Parathyroid adenoma (tissue), 2 donors: Measurements from ENCODE around the gene PLAC1.

Experiments used
- H2AFZ ChIP-seq: fragments of 300-600 bp; sonication (generic); one replicate; pipeline ENCODE4 v1.7.0; 2017; ENCODE audit warnings: antibody characterized with exemption, mild to moderate bottlenecking
- H3K27ac ChIP-seq: fragments of 300-600 bp; sonication (generic); one replicate; pipeline ENCODE4 v1.7.0; 2017
- H3K27me3 ChIP-seq: fragments of 300-600 bp; sonication (generic); one replicate; pipeline ENCODE4 v1.7.0; 2017; ENCODE audit warnings: low read length; ENCODE audit not compliant: control insufficient read depth, insufficient read depth
- H3K36me3 ChIP-seq: fragments of 300-600 bp; sonication (generic); one replicate; pipeline ENCODE4 v1.7.0; 2017; ENCODE audit warnings: low read length; ENCODE audit not compliant: control insufficient read depth, insufficient read depth
- H3K4me1 ChIP-seq: fragments of 300-600 bp; sonication (generic); one replicate; pipeline ENCODE4 v1.7.0; 2017; ENCODE audit warnings: control low read depth
- H3K4me2 ChIP-seq: fragments of 300-600 bp; sonication (generic); one replicate; pipeline ENCODE4 v1.7.0; 2017; ENCODE audit warnings: low read length
- H3K4me3 ChIP-seq: fragments of 300-600 bp; sonication (generic); one replicate; pipeline ENCODE4 v1.7.0; 2017; ENCODE audit warnings: low read depth, low read length
- H3K79me2 ChIP-seq: fragments of 300-600 bp; sonication (generic); one replicate; pipeline ENCODE4 v1.7.0; 2017; ENCODE audit warnings: control low read depth
- H3K9ac ChIP-seq: fragments of 300-600 bp; sonication (generic); one replicate; pipeline ENCODE4 v1.7.0; 2017; ENCODE audit warnings: mild to moderate bottlenecking
- H3K9me3 ChIP-seq: fragments of 300-600 bp; sonication (generic); one replicate; pipeline ENCODE4 v1.7.0; 2017; ENCODE audit warnings: low read length; ENCODE audit not compliant: control insufficient read depth
- TF ChIP-seq, protein P1 (sequence below): fragments of 300-600 bp; sonication (generic); IDR thresholded peaks from one replicate; pipeline ENCODE4 v1.7.0; 2017; ENCODE audit warnings: antibody characterized with exemption, mild to moderate bottlenecking
- donor health status: primary hyperparathyroidism.

The PLAC1 gene

DNA sequence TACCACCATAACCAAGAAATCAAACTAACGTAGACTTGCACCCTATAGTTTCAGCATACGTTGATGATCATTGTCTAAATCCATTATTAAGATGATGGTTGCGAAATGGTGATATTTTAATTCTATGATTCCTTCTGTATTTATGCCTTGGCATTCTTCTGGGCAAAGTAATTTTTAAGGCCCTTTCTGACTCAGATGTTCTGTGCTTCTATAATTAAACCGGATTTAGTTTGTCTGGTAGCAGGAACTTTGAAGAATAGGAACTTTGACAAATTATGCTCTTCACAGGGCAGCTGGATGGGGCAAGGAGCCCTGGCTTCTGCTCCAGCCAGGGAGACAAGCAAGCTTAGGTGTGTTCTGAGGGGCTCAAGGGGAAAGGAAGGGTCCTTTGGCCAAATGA is 23.8 kb upstream of the PLAC1 start:
- H3K9ac ChIP-seq = no peak overlapping the region
- no peaks in the 10 kb centered on the region for H3K79me2 ChIP-seq
- H2AFZ ChIP-seq = no peak overlapping the region
- no peaks in the 10 kb centered on the region for H3K4me1 ChIP-seq
- H3K27me3 ChIP-seq = no peaks in the 10 kb centered on the region
- H3K4me3 ChIP-seq = no peak overlapping the region
- H3K4me2 ChIP-seq = no peak overlapping the region
- TF ChIP-seq, protein P1, sequence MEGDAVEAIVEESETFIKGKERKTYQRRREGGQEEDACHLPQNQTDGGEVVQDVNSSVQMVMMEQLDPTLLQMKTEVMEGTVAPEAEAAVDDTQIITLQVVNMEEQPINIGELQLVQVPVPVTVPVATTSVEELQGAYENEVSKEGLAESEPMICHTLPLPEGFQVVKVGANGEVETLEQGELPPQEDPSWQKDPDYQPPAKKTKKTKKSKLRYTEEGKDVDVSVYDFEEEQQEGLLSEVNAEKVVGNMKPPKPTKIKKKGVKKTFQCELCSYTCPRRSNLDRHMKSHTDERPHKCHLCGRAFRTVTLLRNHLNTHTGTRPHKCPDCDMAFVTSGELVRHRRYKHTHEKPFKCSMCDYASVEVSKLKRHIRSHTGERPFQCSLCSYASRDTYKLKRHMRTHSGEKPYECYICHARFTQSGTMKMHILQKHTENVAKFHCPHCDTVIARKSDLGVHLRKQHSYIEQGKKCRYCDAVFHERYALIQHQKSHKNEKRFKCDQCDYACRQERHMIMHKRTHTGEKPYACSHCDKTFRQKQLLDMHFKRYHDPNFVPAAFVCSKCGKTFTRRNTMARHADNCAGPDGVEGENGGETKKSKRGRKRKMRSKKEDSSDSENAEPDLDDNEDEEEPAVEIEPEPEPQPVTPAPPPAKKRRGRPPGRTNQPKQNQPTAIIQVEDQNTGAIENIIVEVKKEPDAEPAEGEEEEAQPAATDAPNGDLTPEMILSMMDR = no peak
- no peaks in the 10 kb centered on the region for H3K36me3 ChIP-seq
- H3K9me3 ChIP-seq = no peaks in the 10 kb centered on the region
- no peak overlapping the region for H3K27ac ChIP-seq

DNA sequence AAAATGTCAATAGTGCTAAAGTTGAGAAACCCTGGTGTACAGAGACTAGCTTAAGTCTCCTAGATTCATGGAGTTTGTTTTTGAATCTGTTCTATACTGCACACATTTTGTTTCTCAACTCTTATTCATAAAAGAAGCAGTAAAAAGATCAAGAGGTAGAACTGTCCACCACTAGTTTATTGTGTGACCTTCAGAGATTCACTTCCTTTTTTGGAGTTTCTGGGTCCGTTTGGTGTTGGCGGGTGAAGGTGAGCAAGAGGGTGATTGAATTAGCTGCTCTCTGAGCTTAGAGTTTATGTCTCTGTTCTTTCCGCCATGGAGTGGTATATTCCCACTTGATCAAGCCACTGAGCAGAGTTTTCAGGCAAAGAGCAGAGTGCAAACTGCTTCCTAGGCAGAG is 21.4 kb upstream of the PLAC1 start:
- H3K79me2 ChIP-seq = no peaks in the 10 kb centered on the region
- H3K4me1 ChIP-seq = no peaks in the 10 kb centered on the region
- H3K27me3 ChIP-seq = no peaks in the 10 kb centered on the region
- H3K4me2 ChIP-seq = no peak overlapping the region
- no peak overlapping the region for H3K4me3 ChIP-seq
- no peak overlapping the region for H3K27ac ChIP-seq
- no peak overlapping the region for H3K9ac ChIP-seq
- no peak overlapping the region for H2AFZ ChIP-seq
- TF ChIP-seq, protein P1 = no peak
- no peaks in the 10 kb centered on the region for H3K36me3 ChIP-seq
- H3K9me3 ChIP-seq = no peaks in the 10 kb centered on the region

DNA sequence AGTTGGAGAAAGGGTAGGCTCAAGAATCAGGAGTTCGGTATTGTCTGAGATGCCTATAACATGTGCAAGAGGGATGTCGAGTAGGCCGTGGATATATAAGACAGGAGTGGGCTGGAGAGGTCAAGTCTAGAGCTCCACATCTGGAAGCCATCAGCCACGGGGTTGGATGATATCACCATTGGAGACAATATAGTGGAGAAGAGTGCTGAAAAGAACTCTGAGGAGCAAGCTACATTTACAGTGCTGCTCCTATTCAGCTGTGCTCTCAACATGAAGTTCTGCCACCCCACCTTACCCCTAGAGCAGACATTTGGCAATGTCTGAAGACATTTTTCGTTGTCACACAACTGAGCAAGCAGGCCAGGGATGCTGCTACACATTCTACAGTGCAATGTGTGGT is 20.9 kb upstream of the PLAC1 start:
- no peaks in the 10 kb centered on the region for H3K4me1 ChIP-seq
- TF ChIP-seq, protein P1 = no peak
- no peak overlapping the region for H3K4me3 ChIP-seq
- H3K36me3 ChIP-seq = no peaks in the 10 kb centered on the region
- H3K9me3 ChIP-seq = no peaks in the 10 kb centered on the region
- no peak overlapping the region for H3K9ac ChIP-seq
- H2AFZ ChIP-seq = no peak overlapping the region
- no peak overlapping the region for H3K4me2 ChIP-seq
- H3K27me3 ChIP-seq = no peaks in the 10 kb centered on the region
- H3K79me2 ChIP-seq = no peaks in the 10 kb centered on the region
- no peak overlapping the region for H3K27ac ChIP-seq

DNA sequence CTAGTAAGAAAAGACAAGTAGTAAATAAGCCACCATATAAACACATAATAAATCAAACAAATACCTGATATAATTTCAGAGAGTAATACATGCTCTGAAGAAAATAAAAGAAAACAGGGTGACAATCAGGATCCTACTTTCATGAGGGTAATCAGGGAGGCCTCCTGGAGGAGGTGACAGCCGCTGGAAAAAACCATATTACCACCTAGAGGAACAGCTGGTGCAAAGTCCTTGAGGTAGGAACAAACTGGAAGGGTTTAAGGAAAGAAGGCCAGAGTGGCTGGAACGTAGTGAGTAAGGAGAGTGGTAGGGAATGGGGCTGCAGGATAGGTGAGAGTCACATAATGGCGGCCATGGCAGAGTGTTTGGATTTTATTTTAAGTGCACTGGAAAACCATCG is 19.1 kb upstream of the PLAC1 start:
- no peaks in the 10 kb centered on the region for H3K9me3 ChIP-seq
- H3K4me1 ChIP-seq = no peaks in the 10 kb centered on the region
- TF ChIP-seq, protein P1 = no peak
- H3K27me3 ChIP-seq = no peaks in the 10 kb centered on the region
- H3K36me3 ChIP-seq = no peaks in the 10 kb centered on the region
- no peak overlapping the region for H3K9ac ChIP-seq
- H2AFZ ChIP-seq = no peak overlapping the region
- H3K4me3 ChIP-seq = no peak overlapping the region
- H3K4me2 ChIP-seq = no peak overlapping the region
- H3K79me2 ChIP-seq = no peaks in the 10 kb centered on the region
- no peak overlapping the region for H3K27ac ChIP-seq

DNA sequence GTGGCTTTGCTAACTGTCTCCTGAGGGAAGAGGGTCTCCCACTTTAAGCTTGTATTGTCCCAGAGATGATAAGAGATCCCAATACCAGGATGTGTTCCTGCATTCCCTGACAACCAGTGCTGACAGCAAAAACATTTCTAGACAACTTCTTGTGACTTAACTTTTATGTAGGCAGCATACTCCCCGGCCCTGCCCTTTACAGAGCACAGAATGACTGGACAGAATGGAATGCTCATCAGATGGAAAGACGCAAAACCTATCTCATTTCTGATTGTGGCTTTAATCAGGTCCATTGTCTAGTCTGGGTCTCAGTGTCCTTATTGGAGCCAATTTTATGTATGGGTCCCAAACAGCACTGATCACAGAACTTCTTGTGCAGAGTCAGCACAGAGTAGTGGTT is 18.2 kb upstream of the PLAC1 start:
- H3K4me2 ChIP-seq = no peak overlapping the region
- H3K9ac ChIP-seq = no peak overlapping the region
- no peaks in the 10 kb centered on the region for H3K9me3 ChIP-seq
- H3K4me1 ChIP-seq = no peaks in the 10 kb centered on the region
- H2AFZ ChIP-seq = no peak overlapping the region
- no peaks in the 10 kb centered on the region for H3K79me2 ChIP-seq
- no peaks in the 10 kb centered on the region for H3K27me3 ChIP-seq
- no peaks in the 10 kb centered on the region for H3K36me3 ChIP-seq
- H3K4me3 ChIP-seq = no peak overlapping the region
- no peak overlapping the region for H3K27ac ChIP-seq
- TF ChIP-seq, protein P1 = no peak
